ENCODE data around the gene ADGRA1.

ADGRA1 gene

DNA sequence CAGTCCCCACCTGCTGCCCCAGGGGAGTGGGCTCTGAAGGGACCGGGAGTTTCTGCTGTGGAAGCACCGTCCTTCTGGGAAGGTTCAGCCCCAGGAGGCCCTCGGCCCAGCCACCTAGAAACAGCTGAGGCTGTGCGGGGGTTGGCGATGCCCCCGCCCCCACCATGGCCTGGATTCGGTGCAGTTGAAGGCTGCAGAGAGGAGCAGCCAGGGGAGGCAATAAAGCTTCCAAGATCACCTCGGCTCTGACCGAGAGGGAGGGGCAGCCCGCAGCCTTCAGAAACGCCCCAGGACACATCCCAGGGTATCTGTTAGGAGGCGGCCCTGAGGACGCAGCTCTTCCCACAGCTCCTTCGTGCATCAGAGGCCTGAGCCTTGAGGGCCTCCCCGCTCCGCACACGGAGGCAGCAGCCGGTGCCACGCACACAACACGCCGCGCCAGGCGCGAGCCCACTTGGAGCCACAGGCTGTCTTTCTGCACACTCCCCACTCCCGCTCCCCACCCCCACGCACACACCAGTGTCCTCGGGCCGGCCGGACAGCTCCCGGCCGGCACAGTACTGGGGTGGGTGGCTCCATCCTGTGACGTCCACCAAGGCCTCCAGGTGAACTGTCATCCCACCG lies 73.9 kb downstream of the ADGRA1 start:
- DNase-seq = no peak
- H3K4me3 ChIP-seq (ENCODE audit: low read depth, low read length) = no peak overlapping the region; the same call in 1 of the 2 replicates
- peaks cover 39% of the 10 kb centered on the region for H3K27me3 ChIP-seq

GRCh38 chr10:133162178-133162909 lies 74.6 kb downstream of the ADGRA1 start:
- Histone ChIP-seq H3K4me1 (no peaks in the 10 kb centered on the region), H3K27me3 (peaks cover 39% of the 10 kb centered on the region), H3K9me3 (no peaks in the 10 kb centered on the region), H3K4me3 (ENCODE audit: low read depth, low read length) (no peak overlapping the region), H3K36me3 (no peaks in the 10 kb centered on the region)
- TF ChIP-seq CTCF (IDR thresholded peaks at IDR 0.05; ENCODE audit: low read depth, low read length) = no peak
- no peak for DNase-seq

More for the DNA sequence above, 73.9 kb downstream of the ADGRA1 start:
- H3K36me3 ChIP-seq = no peaks in the 10 kb centered on the region
- TF ChIP-seq CTCF (IDR thresholded peaks at IDR 0.05; ENCODE audit: low read depth, low read length) = no peak
- no peaks in the 10 kb centered on the region for H3K9me3 ChIP-seq
- H3K4me1 ChIP-seq = no peaks in the 10 kb centered on the region

DNA sequence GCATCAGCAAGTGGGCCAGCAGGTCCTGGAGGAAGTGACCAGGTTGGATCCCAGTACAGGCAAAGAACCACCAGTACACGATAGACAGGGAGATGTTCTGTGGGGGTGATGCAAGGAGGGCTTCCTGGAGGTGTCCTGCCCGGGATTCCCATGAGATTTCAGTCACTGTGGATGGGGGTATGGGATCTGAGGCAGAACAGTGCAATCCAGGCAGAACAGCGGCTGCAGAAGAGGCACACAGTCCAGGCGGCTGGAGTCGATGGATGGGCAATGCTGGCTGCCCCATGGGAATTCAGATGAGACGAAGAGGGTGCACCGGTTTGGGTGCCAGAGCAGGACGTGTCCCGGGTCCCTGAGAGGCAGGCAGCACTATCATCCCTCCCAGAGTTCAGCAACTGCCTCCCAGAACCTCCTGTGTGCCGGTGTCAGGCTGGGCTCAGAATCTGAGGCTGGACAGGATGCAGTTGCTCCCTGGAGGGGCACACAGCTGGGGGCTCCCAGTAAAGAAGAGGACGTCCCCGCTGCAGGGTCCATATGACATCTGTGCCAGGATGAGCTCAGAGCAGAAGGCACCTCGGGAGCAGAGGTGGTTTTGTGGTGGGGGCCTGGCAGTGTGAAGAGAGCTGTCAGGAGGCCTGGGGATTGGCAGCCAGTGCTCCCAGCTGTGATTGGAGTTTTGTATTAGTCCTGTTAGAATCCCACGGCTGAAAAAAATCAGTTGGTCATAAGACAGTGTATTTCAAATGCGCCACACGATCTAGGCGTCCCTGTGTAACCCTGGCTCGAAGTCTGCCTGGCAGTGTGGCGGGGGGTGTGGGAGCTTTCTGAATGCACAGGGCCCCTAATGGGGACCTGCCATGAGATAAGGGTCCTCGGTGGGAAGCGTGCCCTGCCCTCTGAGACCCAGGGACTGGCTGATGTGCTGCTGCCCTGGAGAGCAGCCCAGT lies 75.5 kb downstream of the ADGRA1 start:
- Histone ChIP-seq H3K36me3 (no peaks in the 10 kb centered on the region), H3K27me3 (peaks cover 39% of the 10 kb centered on the region), H3K4me3 (ENCODE audit: low read depth, low read length) (no peak overlapping the region), H3K4me1 (no peaks in the 10 kb centered on the region), H3K9me3 (no peaks in the 10 kb centered on the region)
- no peak for TF ChIP-seq CTCF (IDR thresholded peaks at IDR 0.05; ENCODE audit: low read depth, low read length)
- no peak for DNase-seq

DNA sequence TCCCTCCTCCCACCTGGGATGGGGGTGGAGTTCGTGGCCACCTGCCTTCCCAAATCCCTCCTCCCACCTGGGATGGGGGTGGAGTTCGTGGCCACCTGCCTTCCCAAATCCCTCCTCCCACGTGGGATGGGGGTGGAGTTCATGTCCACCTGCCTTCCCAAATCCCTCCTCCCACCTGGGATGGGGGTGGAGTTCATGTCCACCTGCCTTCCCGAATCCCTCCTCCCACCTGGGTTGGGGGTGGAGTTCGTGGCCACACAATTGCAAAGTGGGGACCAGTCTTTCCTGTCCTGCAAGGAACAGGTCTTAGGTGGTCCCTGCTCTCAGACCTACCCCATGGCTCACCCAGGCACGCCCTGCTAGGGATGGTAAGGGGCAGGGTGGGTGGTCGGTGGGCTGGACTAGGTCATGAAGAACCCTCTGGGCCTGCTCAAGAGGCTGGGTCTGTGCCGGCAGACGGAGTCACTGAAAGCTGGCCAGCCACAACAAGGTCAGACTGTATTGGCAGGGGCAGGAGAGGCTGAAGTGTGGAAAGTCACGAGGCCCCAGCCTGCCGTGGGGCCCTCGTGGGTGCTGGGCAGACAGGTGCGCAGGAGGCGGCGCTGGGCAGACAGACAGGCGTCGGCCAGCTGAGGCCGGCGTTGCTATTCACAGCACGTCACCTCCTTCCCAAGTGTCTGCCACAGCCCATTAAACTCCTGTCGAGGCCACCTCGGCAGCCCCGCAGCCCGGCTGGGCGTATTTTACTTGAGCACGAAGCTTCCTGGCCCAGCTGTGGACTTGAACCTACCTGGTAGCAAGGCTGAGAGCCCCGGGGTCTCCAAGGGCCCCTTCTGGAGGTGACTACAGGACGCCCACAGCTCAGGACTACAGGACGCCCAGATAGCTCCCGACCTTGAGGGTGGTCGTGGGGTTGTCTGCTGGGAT lies 76.4 kb downstream of the ADGRA1 start:
- Histone ChIP-seq H3K36me3 (no peaks in the 10 kb centered on the region), H3K27me3 (peaks cover 39% of the 10 kb centered on the region), H3K4me1 (no peaks in the 10 kb centered on the region), H3K4me3 (ENCODE audit: low read depth, low read length) (no peak overlapping the region), H3K9me3 (no peaks in the 10 kb centered on the region)
- TF ChIP-seq CTCF (IDR thresholded peaks at IDR 0.05; ENCODE audit: low read depth, low read length) = no peak
- no peak for DNase-seq

- H3K9me3 ChIP-seq = no peaks in the 10 kb centered on the region
- TF ChIP-seq CTCF (IDR thresholded peaks at IDR 0.05; ENCODE audit: low read depth, low read length) = no peak
- no peaks in the 10 kb centered on the region for H3K4me1 ChIP-seq
- DNase-seq = no peak
- H3K4me3 ChIP-seq (ENCODE audit: low read depth, low read length) = no peak overlapping the region
- H3K36me3 ChIP-seq = no peaks in the 10 kb centered on the region
- H3K27me3 ChIP-seq = peaks cover 36% of the 10 kb centered on the region
Observed at GRCh38 chr10:133164816-133165555, 77.3 kb downstream of the ADGRA1 start.

Measured in BE2C (cell line).